Measurements from ENCODE around the gene COL10A1.

DNA sequence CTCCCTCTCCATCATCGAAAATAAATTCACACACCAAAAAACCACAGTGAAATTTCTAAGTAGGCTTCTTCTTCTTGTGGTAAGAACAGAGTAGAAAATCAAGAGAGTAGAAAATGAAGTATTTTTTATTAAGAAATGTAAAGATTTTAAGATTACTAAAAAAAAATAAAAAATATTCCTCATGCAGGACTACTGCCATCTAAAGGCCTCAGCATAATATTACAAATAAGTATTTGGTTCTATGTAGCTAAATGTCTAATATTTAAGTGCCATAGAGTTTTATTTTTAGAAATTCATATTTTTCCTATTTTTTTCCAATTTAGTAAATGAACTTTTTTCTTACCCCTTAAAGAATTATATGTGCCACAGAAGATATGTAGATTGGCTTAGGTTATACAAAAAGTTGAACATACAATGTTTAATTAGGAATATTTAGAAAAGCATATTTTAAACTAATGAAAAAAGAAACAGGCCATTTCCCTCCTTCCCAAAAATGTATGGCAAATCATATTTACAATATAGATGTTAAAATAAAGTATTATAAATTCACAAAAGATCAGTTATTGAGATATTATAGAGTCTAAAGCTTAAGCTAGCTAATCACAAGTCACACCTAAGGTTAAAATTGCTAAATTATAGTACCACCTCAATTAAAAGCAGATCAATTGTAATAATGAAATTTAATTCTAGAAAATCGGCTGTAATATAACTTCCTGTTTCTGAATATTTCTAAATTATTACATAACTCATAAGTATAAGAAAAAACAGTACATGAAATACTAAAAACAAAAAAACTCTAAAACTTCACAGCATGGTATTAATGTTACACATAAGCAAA lies 28.7 kb downstream of the COL10A1 start:
- no peak for TF ChIP-seq SIN3A (IDR thresholded peaks at IDR 0.05; ENCODE audit: borderline replicate concordance, insufficient read depth, low read length)
- TF ChIP-seq, protein P1, sequence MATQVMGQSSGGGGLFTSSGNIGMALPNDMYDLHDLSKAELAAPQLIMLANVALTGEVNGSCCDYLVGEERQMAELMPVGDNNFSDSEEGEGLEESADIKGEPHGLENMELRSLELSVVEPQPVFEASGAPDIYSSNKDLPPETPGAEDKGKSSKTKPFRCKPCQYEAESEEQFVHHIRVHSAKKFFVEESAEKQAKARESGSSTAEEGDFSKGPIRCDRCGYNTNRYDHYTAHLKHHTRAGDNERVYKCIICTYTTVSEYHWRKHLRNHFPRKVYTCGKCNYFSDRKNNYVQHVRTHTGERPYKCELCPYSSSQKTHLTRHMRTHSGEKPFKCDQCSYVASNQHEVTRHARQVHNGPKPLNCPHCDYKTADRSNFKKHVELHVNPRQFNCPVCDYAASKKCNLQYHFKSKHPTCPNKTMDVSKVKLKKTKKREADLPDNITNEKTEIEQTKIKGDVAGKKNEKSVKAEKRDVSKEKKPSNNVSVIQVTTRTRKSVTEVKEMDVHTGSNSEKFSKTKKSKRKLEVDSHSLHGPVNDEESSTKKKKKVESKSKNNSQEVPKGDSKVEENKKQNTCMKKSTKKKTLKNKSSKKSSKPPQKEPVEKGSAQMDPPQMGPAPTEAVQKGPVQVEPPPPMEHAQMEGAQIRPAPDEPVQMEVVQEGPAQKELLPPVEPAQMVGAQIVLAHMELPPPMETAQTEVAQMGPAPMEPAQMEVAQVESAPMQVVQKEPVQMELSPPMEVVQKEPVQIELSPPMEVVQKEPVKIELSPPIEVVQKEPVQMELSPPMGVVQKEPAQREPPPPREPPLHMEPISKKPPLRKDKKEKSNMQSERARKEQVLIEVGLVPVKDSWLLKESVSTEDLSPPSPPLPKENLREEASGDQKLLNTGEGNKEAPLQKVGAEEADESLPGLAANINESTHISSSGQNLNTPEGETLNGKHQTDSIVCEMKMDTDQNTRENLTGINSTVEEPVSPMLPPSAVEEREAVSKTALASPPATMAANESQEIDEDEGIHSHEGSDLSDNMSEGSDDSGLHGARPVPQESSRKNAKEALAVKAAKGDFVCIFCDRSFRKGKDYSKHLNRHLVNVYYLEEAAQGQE (IDR thresholded peaks at IDR 0.05; ENCODE audit: insufficient read depth in 1 of 2, low read depth in 2 of 2, low read length in 2 of 2), result no peak
- TF ChIP-seq POLR2AphosphoS5 (IDR thresholded peaks at IDR 0.05; ENCODE audit: low read depth, low read length), result no peak

Measured in PFSK-1 (cell line).